Esophagus muscularis mucosa (tissue), 4 donors: Measurements from ENCODE around the gene ADAMTS13. TPM values are rescaled to one million over a fixed set of nuclear protein-coding genes. Genes with fewer than 3 reads are reported as not detected.

Experiments
- DNase-seq: peaks from one replicate; pipeline ENCODE4 v3.0.0-alpha.2; 2017; ENCODE audit errors: extremely low spot score
- H3K27ac ChIP-seq, 4 donors: fragments of 200-600 bp; sonication (generic); replicated peaks in 1 of 4; 1 replicate in 3 of 4; 2 replicates in 1 of 4; pipeline ENCODE4 v1.5.1; 2016 to 2019; ENCODE audit warnings: mild to moderate bottlenecking in 1 of 4
- H3K27me3 ChIP-seq, 4 donors: fragments of 200-600 bp; sonication (generic); one replicate each; pipeline versions ENCODE4 v1.5.1 to v1.6.0; 2016 to 2019
- H3K36me3 ChIP-seq, 4 donors: fragments of 200-600 bp; sonication (generic); one replicate each; pipeline ENCODE4 v1.5.1; 2016 to 2019
- H3K4me1 ChIP-seq, 4 donors: fragments of 200-600 bp; sonication (generic); one replicate each; pipeline ENCODE4 v1.5.1; 2016 to 2019
- H3K4me3 ChIP-seq, 4 donors: fragments of 200-600 bp; sonication (generic); 1 replicate in 2 of 4; 2 replicates in 2 of 4; pipeline ENCODE4 v1.5.1; 2016 to 2019; ENCODE audit warnings: mild to moderate bottlenecking in 4 of 4, moderate library complexity in 1 of 4
- H3K9me3 ChIP-seq, 4 donors: fragments of 200-600 bp; sonication (generic); 1 replicate in 3 of 4; 2 replicates in 1 of 4; pipeline ENCODE4 v1.5.1; 2016 to 2019
- CTCF ChIP-seq, 3 experiments: fragments of 200-600 bp in 2 of 3; fragments of 450-650 bp in 1 of 3; sonication (generic) in 2 of 3; IDR thresholded peaks; one replicate each; pipeline ENCODE4 v1.5.1; 2017 to 2019; ENCODE audit warnings: antibody characterized with exemption in 3 of 3, mild to moderate bottlenecking in 2 of 3, moderate library complexity in 1 of 3
- EP300 ChIP-seq: sonication (generic); formaldehyde crosslinking; IDR thresholded peaks from one replicate; pipeline ENCODE4 v1.6.1; 2017; ENCODE audit warnings: antibody characterized with exemption
- POLR2A ChIP-seq: fragments of 450-650 bp; IDR thresholded peaks from one replicate; pipeline ENCODE4 v1.6.1; 2017; ENCODE audit warnings: antibody characterized with exemption, moderate library complexity, mild to moderate bottlenecking, low read depth
- POLR2AphosphoS5 ChIP-seq, 2 donors: sonication (generic); formaldehyde crosslinking; IDR thresholded peaks; one replicate each; pipeline ENCODE4 v1.6.1; 2017; ENCODE audit warnings: antibody characterized with exemption in 2 of 2
- WGBS: methylation state at CpG from one replicate; pipeline ENCODE4 v1.1.5; 2018; 5-methylcytosine and 5-hydroxymethylcytosine counted together
- intact Hi-C: fragments of 100-400 bp; cut with DNase I; formaldehyde crosslinking; loops from one replicate; pipeline ENCODE4 v1.15.1; 2023
- total RNA-seq, 4 donors: library from RNA; depleted of rRNA; stranded (reverse); fragments of >200 nt; gene quantifications; one replicate each; pipeline versions ENCODE4 v1.1.0 to v1.2.1, GENCODE V29; 2016

The ADAMTS13 gene
- total RNA-seq, 4 donors from 2014 or later: 1.3 to 1.7 (median 1.4) TPM

- no peaks in the 10 kb centered on the region for H3K36me3 ChIP-seq
- peaks cover 27 to 37% (median 35%) of the 10 kb centered on the region in 4 donors for H3K4me1 ChIP-seq
- peak overlapping the region in 3 of 4 donors; percentile 27 to 52 (median 28) for H3K27ac ChIP-seq
- H3K4me3 ChIP-seq: no peak overlapping the region
- H3K9me3 ChIP-seq: peaks cover 0 to 4% (median 2%) of the 10 kb centered on the region in 4 donors
- intact Hi-C loops: no loop called here
- DNase-seq: no peak
- no peak for TF ChIP-seq POLR2AphosphoS5 (IDR thresholded peaks at IDR 0.05)
- no peak for TF ChIP-seq EP300
- TF ChIP-seq POLR2A: no peak
- no peak for TF ChIP-seq CTCF (IDR thresholded peaks at IDR 0.05)
- H3K27me3 ChIP-seq: peaks cover 0 to 51% (median 3%) of the 10 kb centered on the region in 4 donors
- 91% methylated on average over 24 of the region's 24 CpGs for WGBS
These were observed 85.2 kb downstream of the ADAMTS13 start for GRCh38 chr9:133507246-133507965.

- Histone ChIP-seq H3K36me3 (no peaks in the 10 kb centered on the region), H3K4me1 (peaks cover 27 to 37% (median 35%) of the 10 kb centered on the region in 4 donors), H3K4me3 (no peak overlapping the region), H3K27me3 (peaks cover 0 to 52% (median 3%) of the 10 kb centered on the region in 4 donors), H3K9me3 (no peaks in the 10 kb centered on the region), H3K27ac (no peak overlapping the region)
- 80% methylated on average over 7 of the region's 8 CpGs for WGBS
- TF ChIP-seq EP300 (no peak), CTCF (IDR thresholded peaks at IDR 0.05) (no peak), POLR2A (no peak), POLR2AphosphoS5 (IDR thresholded peaks at IDR 0.05) (no peak)
- intact Hi-C loops: no loop called here
- DNase-seq: no peak
These were observed 85.9 kb downstream of the ADAMTS13 start for GRCh38 chr9:133508046-133508445.

Other genes with a start within 250 kb of the ADAMTS13 start
- gene OBP2B, start 213.1 kb upstream of the ADAMTS13 start, total RNA-seq: not detected
- gene ABO, start 147.2 kb upstream of the ADAMTS13 start, total RNA-seq: 1 to 10 TPM in 2 of 4 donors, under 1 TPM in 2; 0.33 to 3.8 (median 1.2) TPM
- gene SURF6, start 86.2 kb upstream of the ADAMTS13 start, total RNA-seq: 10 to 100 TPM; 15.0 to 36.2 (median 27.5) TPM
- gene MED22, start 74.2 kb upstream of the ADAMTS13 start, total RNA-seq: 10 to 100 TPM; 20.0 to 44.6 (median 35.5) TPM
- gene RPL7A, start 74.1 kb upstream of the ADAMTS13 start, total RNA-seq: 1,000 to 10,000 TPM; 1,466 to 2,142 (median 1,771) TPM
- 10 to 100 TPM; 50.4 to 86.4 (median 69.2) TPM for gene SURF1, start 65.9 kb upstream of the ADAMTS13 start, total RNA-seq
- gene SURF2, start 65.8 kb upstream of the ADAMTS13 start, total RNA-seq: 10 to 100 TPM; 16.1 to 36.4 (median 28.7) TPM
- gene SURF4, start 46.3 kb upstream of the ADAMTS13 start, total RNA-seq: 100 to 1,000 TPM in 3 of 4 donors, 10 to 100 TPM in 1; 83.9 to 139 (median 127) TPM
- gene STKLD1, start 46.0 kb upstream of the ADAMTS13 start, total RNA-seq: 1 to 10 TPM in 2 of 4 donors, under 1 TPM in 1, not detected in 1; 0.26 to 2.1 (median 1.0) TPM
- gene REXO4, start 4.4 kb upstream of the ADAMTS13 start, total RNA-seq: 10 to 100 TPM; 15.0 to 28.9 (median 22.4) TPM
- 10 to 100 TPM; 12.5 to 27.8 (median 19.6) TPM for gene CACFD1, start 37.6 kb downstream of the ADAMTS13 start, total RNA-seq
- 1 to 10 TPM; 2.9 to 8.6 (median 5.9) TPM for gene SLC2A6, start 56.7 kb downstream of the ADAMTS13 start, total RNA-seq
- gene MYMK, start 102.6 kb downstream of the ADAMTS13 start, total RNA-seq: not detected
- 1 to 10 TPM; 2.8 to 6.6 (median 3.2) TPM for gene ADAMTSL2, start 112.3 kb downstream of the ADAMTS13 start, total RNA-seq
- not detected for gene FAM163B, start 187.0 kb downstream of the ADAMTS13 start, total RNA-seq
- under 1 TPM in 1 of 4 donors, not detected in 3; 0.06 TPM for gene DBH, start 214.0 kb downstream of the ADAMTS13 start, total RNA-seq